Measurements from ENCODE around the gene GET4.

GET4 gene

GRCh38 chr7:886626-887487, 10.5 kb downstream of the GET4 start:
- no peak for DNase-seq (ENCODE audit: low read depth)

- no peak for DNase-seq (ENCODE audit: low read depth)
Measured at GRCh38 chr7:887488-887820, 11.1 kb downstream of the GET4 start.

- no peak for DNase-seq (ENCODE audit: low read depth)
Measured at GRCh38 chr7:888081-889024, 12.0 kb downstream of the GET4 start.

GRCh38 chr7:889025-889390, 12.7 kb downstream of the GET4 start:
- DNase-seq (ENCODE audit: low read depth): no peak

- DNase-seq (ENCODE audit: low read depth): no peak
Measured at GRCh38 chr7:889391-889790, 13.0 kb downstream of the GET4 start.

GRCh38 chr7:890868-891267, 14.5 kb downstream of the GET4 start:
- DNase-seq (ENCODE audit: low read depth): no peak

GRCh38 chr7:891291-891690, 14.9 kb downstream of the GET4 start:
- DNase-seq (ENCODE audit: low read depth): no peak

GRCh38 chr7:891805-892204, 15.5 kb downstream of the GET4 start:
- no peak for DNase-seq (ENCODE audit: low read depth)

- no peak for DNase-seq (ENCODE audit: low read depth)
Measured at GRCh38 chr7:892648-893593, 16.6 kb downstream of the GET4 start.

- no peak for DNase-seq (ENCODE audit: low read depth)
Measured at GRCh38 chr7:893686-894085, 17.3 kb downstream of the GET4 start.

GRCh38 chr7:894164-894867, 18.0 kb downstream of the GET4 start:
- DNase-seq (ENCODE audit: low read depth): no peak

- DNase-seq (ENCODE audit: low read depth): no peak
Measured at GRCh38 chr7:894927-895450, 18.6 kb downstream of the GET4 start.

- no peak for DNase-seq (ENCODE audit: low read depth)
Measured at GRCh38 chr7:895451-896052, 19.2 kb downstream of the GET4 start.

- DNase-seq (ENCODE audit: low read depth): no peak
Measured at GRCh38 chr7:896346-897075, 20.2 kb downstream of the GET4 start.

- no peak for DNase-seq (ENCODE audit: low read depth)
Measured at GRCh38 chr7:897086-897485, 20.7 kb downstream of the GET4 start.

- no peak for DNase-seq (ENCODE audit: low read depth)
Measured at GRCh38 chr7:897771-898376, 21.5 kb downstream of the GET4 start.

- no peak for DNase-seq (ENCODE audit: low read depth)
Measured at GRCh38 chr7:898460-898854, 22.1 kb downstream of the GET4 start.

GRCh38 chr7:898855-899681, 22.7 kb downstream of the GET4 start:
- no peak for DNase-seq (ENCODE audit: low read depth)

- no peak for DNase-seq (ENCODE audit: low read depth)
Measured at GRCh38 chr7:899806-900205, 23.5 kb downstream of the GET4 start.

Data from activated T-helper 1 cell treated with Interleukin-2 at 50 U/mL for 16 hours (primary cell).